NCI-H82 (cell line): Measurements from ENCODE around the gene HPS4.
A peak's percentile ranks its signal among the peaks of the same experiment; 100 is the strongest.

ENCODE experiments used
- DNase-seq: peaks from one replicate; lab custom pipeline; 2025; lab: John Stamatoyannopoulos, UW

Gene HPS4

GRCh38 chr22:26443901-26444690 lies 39.5 kb downstream of the HPS4 start:
- no peak for DNase-seq

GRCh38 chr22:26442086-26442756 lies 41.4 kb downstream of the HPS4 start:
- no peak for DNase-seq

- no peak for DNase-seq
These were observed 44.0 kb downstream of the HPS4 start for GRCh38 chr22:26439559-26439958.

GRCh38 chr22:26438776-26439175 lies 44.8 kb downstream of the HPS4 start:
- DNase-seq: peak; percentile 89

- peak; percentile 84 for DNase-seq
These were observed 45.7 kb downstream of the HPS4 start for GRCh38 chr22:26437694-26438392.

- no peak for DNase-seq
These were observed 46.6 kb downstream of the HPS4 start for GRCh38 chr22:26436903-26437515.

- no peak for DNase-seq
These were observed 48.1 kb downstream of the HPS4 start for GRCh38 chr22:26435327-26436093.

GRCh38 chr22:26433805-26434204 lies 49.8 kb downstream of the HPS4 start:
- no peak for DNase-seq

- no peak for DNase-seq
These were observed 50.8 kb downstream of the HPS4 start for GRCh38 chr22:26432619-26433311.

GRCh38 chr22:26431261-26431995 lies 52.2 kb downstream of the HPS4 start:
- DNase-seq: no peak

GRCh38 chr22:26430600-26430999 lies 53.0 kb downstream of the HPS4 start:
- DNase-seq: no peak

- DNase-seq: no peak
These were observed 53.9 kb downstream of the HPS4 start for GRCh38 chr22:26429458-26430286.

GRCh38 chr22:26428515-26429457 lies 54.8 kb downstream of the HPS4 start, which contains the start of gene ASPHD2:
TSS of gene ASPHD2 (plus strand) at chr22:26429260. CDS start at chr22:26433616, 4,356 bp downstream.
- DNase-seq: peak; percentile 71

GRCh38 chr22:26426924-26427323 lies 56.7 kb downstream of the HPS4 start:
- DNase-seq: no peak

GRCh38 chr22:26418620-26419019 lies 65.0 kb downstream of the HPS4 start:
- no peak for DNase-seq

- DNase-seq: no peak
These were observed 66.2 kb downstream of the HPS4 start for GRCh38 chr22:26417406-26417805.

GRCh38 chr22:26416670-26417276 lies 66.8 kb downstream of the HPS4 start:
- DNase-seq: no peak

- no peak for DNase-seq
These were observed 67.3 kb downstream of the HPS4 start for GRCh38 chr22:26416256-26416655.
